Liver (tissue), 9 donors: ENCODE measurements around the gene FNTB. TPM values are rescaled to one million over a fixed set of nuclear protein-coding genes. Genes with fewer than 3 reads are reported as not detected.

Source experiments
- DNase-seq: peaks from one replicate; pipeline ENCODE4 v3.0.0-alpha.2; 2017; ENCODE audit warnings: low spot score
- H3K27ac ChIP-seq, 2 donors: one replicate each; pipeline ENCODE4 v1.7.0; 2013; ENCODE audit warnings: inconsistent platforms in 2 of 2, low read length in 2 of 2, control low read depth in 1 of 2, low read depth in 1 of 2, mild to moderate bottlenecking in 1 of 2
- H3K27me3 ChIP-seq, 4 donors: one replicate each; pipeline versions ENCODE4 v1.6.1 to v1.7.0; 2013; ENCODE audit warnings: low read length in 3 of 4, inconsistent platforms in 1 of 4, mild to moderate bottlenecking in 1 of 4, moderate library complexity in 1 of 4; ENCODE audit not compliant: control insufficient read depth in 4 of 4, insufficient read depth in 4 of 4
- H3K36me3 ChIP-seq, 4 donors: one replicate each; pipeline versions ENCODE4 v1.6.1 to v1.7.0; 2013; ENCODE audit warnings: low read length in 3 of 4, mild to moderate bottlenecking in 3 of 4, low read depth in 1 of 4, moderate library complexity in 1 of 4; ENCODE audit not compliant: control insufficient read depth in 4 of 4, insufficient read depth in 3 of 4
- H3K4me1 ChIP-seq, 4 donors: one replicate each; pipeline versions ENCODE4 v1.6.1 to v1.7.0; 2013; ENCODE audit warnings: low read length in 3 of 4, mild to moderate bottlenecking in 3 of 4, moderate library complexity in 1 of 4; ENCODE audit not compliant: control insufficient read depth in 4 of 4, insufficient read depth in 4 of 4
- H3K4me3 ChIP-seq, 3 donors: one replicate each; pipeline versions ENCODE4 v1.6.1 to v1.7.0; 2013; ENCODE audit warnings: low read length in 3 of 3, control low read depth in 1 of 3, low read depth in 1 of 3, mild to moderate bottlenecking in 1 of 3
- H3K9ac ChIP-seq, 2 donors: one replicate each; pipeline ENCODE4 v1.7.0; 2013; ENCODE audit warnings: low read length in 2 of 2, mild to moderate bottlenecking in 2 of 2, moderate library complexity in 2 of 2, control low read depth in 1 of 2, low read depth in 1 of 2
- H3K9me3 ChIP-seq, 4 donors: one replicate each; pipeline versions ENCODE4 v1.6.1 to v1.7.0; 2013; ENCODE audit warnings: low read length in 3 of 4; ENCODE audit not compliant: control insufficient read depth in 4 of 4
- EGR1 ChIP-seq, 2 donors: IDR thresholded peaks; 2 replicates each; pipeline ENCODE4 v1.6.1; 2016 to 2018; ENCODE audit warnings: antibody characterized with exemption in 2 of 2, low read depth in 2 of 2
- FOXA1 ChIP-seq: IDR thresholded peaks from 2 replicates; pipeline ENCODE4 v1.6.1; 2016; ENCODE audit warnings: antibody characterized with exemption
- FOXA2 ChIP-seq: IDR thresholded peaks from 2 replicates; pipeline ENCODE4 v1.6.1; 2016; ENCODE audit warnings: antibody characterized with exemption
- GABPA ChIP-seq, 2 donors: IDR thresholded peaks in 1 of 2; conservative IDR thresholded peaks in 1 of 2; 2 replicates each; pipeline ENCODE4 v1.6.1; 2016; ENCODE audit warnings: antibody characterized with exemption in 2 of 2, mild to moderate bottlenecking in 1 of 2, moderate library complexity in 1 of 2
- HNF4A ChIP-seq, 2 donors: conservative IDR thresholded peaks; 2 replicates each; pipeline ENCODE4 v1.6.1; 2016; ENCODE audit warnings: antibody characterized with exemption in 2 of 2, mild to moderate bottlenecking in 2 of 2
- HNF4G ChIP-seq: IDR thresholded peaks from 2 replicates; pipeline ENCODE4 v1.6.1; 2016; ENCODE audit warnings: antibody characterized with exemption
- JUND ChIP-seq, 2 donors: IDR thresholded peaks; 2 replicates each; pipeline ENCODE4 v1.6.1; 2016; ENCODE audit warnings: antibody characterized with exemption in 2 of 2
- NR2F2 ChIP-seq: IDR thresholded peaks from 2 replicates; pipeline ENCODE4 v1.6.1; 2016; ENCODE audit warnings: antibody characterized with exemption
- RAD21 ChIP-seq, 2 donors: IDR thresholded peaks; 2 replicates each; pipeline ENCODE4 v1.6.1; 2016; ENCODE audit warnings: antibody characterized with exemption in 2 of 2, mild to moderate bottlenecking in 2 of 2
- RXRA ChIP-seq, 2 donors: IDR thresholded peaks; 2 replicates each; pipeline ENCODE4 v1.6.1; 2017 to 2018; ENCODE audit warnings: antibody characterized with exemption in 2 of 2, mild to moderate bottlenecking in 1 of 2
- SP1 ChIP-seq: IDR thresholded peaks from 2 replicates; pipeline ENCODE4 v1.6.1; 2018; ENCODE audit warnings: antibody characterized with exemption, mild to moderate bottlenecking
- TAF1 ChIP-seq: conservative IDR thresholded peaks from 2 replicates; pipeline ENCODE4 v1.6.1; 2016; ENCODE audit warnings: antibody characterized with exemption, mild to moderate bottlenecking
- YY1 ChIP-seq: IDR thresholded peaks from 2 replicates; pipeline ENCODE4 v1.6.1; 2016; ENCODE audit warnings: antibody characterized with exemption, mild to moderate bottlenecking
- WGBS: extraction: QIAGEN DNeasy Blood & Tissue Kit; methylation state at CpG from one replicate; pipeline ENCODE4 v1.1.7; 2013; 5-methylcytosine and 5-hydroxymethylcytosine counted together
- polyA plus RNA-seq, 2 donors: library from polyadenylated mRNA; stranded (reverse) in 1 of 2; unstranded in 1 of 2; fragments of 200-250 nt in 1 of 2; fragments of >200 nt in 1 of 2; fragmentation: Nextera tagmentation in 1 of 2; extraction: Ambion mirVana in 1 of 2; gene quantifications; one replicate each; pipeline versions ENCODE4 v1.2.1 to v1.2.3, GENCODE V29; 2013 to 2015
- total RNA-seq, 2 donors: library from RNA; depleted of rRNA; stranded (reverse); fragments of >200 nt; gene quantifications; one replicate each; pipeline ENCODE4 v1.2.3, GENCODE V29; 2014
- TF ChIP-seq, protein P1 (sequence below): IDR thresholded peaks from 2 replicates; pipeline ENCODE4 v1.6.1; 2016; ENCODE audit warnings: antibody characterized with exemption, mild to moderate bottlenecking
- TF ChIP-seq, protein P2 (sequence below): IDR thresholded peaks from 2 replicates; pipeline ENCODE4 v1.6.1; 2016; ENCODE audit warnings: antibody characterized with exemption
- TF ChIP-seq, protein P3 (sequence below): IDR thresholded peaks from 2 replicates; pipeline ENCODE4 v1.6.1; 2016; ENCODE audit warnings: antibody characterized with exemption
- TF ChIP-seq, protein P4 (sequence below): fragments of 150-350 bp; IDR thresholded peaks from 2 replicates; pipeline ENCODE4 v1.5.1; 2017; ENCODE audit warnings: improper control_type of control experiment, low read depth, low read length; ENCODE audit not compliant: missing input control
- TF ChIP-seq, protein P5 (sequence below): IDR thresholded peaks from 2 replicates; pipeline ENCODE4 v1.6.1; 2016; ENCODE audit warnings: antibody characterized with exemption
- donor health status: healthy.
- donor health status: healthy.
- donor health status: healthy.
- donor health status: healthy.
- donor health status: healthy.

FNTB gene
- total and polyA plus RNA-seq, 4 donors, result 6.3 to 17.2 (median 9.0) TPM

DNA sequence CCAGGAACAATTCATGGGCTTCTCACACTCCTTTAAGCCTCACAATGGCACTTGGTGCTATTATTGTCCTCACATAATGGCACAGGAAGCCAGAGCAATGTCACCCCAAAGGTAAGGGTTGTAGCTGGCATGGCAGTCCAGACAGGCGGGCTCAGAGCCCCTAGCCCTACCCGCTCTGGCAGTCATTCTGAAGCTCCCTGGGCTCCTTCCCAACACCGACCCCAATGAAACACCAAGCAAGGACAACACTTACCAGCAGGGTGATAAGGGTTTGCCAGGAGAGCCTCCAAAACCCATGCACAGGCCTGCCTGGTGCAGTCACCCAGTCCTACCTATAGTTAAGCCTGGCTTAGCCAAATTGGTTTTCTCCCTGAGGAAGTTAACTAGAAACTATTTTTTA is 84.8 kb downstream of the FNTB start (continued):
- TF ChIP-seq, protein P1, sequence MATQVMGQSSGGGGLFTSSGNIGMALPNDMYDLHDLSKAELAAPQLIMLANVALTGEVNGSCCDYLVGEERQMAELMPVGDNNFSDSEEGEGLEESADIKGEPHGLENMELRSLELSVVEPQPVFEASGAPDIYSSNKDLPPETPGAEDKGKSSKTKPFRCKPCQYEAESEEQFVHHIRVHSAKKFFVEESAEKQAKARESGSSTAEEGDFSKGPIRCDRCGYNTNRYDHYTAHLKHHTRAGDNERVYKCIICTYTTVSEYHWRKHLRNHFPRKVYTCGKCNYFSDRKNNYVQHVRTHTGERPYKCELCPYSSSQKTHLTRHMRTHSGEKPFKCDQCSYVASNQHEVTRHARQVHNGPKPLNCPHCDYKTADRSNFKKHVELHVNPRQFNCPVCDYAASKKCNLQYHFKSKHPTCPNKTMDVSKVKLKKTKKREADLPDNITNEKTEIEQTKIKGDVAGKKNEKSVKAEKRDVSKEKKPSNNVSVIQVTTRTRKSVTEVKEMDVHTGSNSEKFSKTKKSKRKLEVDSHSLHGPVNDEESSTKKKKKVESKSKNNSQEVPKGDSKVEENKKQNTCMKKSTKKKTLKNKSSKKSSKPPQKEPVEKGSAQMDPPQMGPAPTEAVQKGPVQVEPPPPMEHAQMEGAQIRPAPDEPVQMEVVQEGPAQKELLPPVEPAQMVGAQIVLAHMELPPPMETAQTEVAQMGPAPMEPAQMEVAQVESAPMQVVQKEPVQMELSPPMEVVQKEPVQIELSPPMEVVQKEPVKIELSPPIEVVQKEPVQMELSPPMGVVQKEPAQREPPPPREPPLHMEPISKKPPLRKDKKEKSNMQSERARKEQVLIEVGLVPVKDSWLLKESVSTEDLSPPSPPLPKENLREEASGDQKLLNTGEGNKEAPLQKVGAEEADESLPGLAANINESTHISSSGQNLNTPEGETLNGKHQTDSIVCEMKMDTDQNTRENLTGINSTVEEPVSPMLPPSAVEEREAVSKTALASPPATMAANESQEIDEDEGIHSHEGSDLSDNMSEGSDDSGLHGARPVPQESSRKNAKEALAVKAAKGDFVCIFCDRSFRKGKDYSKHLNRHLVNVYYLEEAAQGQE, result no peak
- no peak for TF ChIP-seq RXRA (IDR thresholded peaks at IDR 0.05)
- TF ChIP-seq FOXA1, result no peak
- no peak for TF ChIP-seq SP1
- no peak for TF ChIP-seq YY1
- TF ChIP-seq, protein P2, sequence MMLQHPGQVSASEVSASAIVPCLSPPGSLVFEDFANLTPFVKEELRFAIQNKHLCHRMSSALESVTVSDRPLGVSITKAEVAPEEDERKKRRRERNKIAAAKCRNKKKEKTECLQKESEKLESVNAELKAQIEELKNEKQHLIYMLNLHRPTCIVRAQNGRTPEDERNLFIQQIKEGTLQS, result no peak
- TF ChIP-seq, protein P3, sequence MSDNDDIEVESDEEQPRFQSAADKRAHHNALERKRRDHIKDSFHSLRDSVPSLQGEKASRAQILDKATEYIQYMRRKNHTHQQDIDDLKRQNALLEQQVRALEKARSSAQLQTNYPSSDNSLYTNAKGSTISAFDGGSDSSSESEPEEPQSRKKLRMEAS, result no peak
- no peak for TF ChIP-seq TAF1
- TF ChIP-seq GABPA (IDR thresholded peaks at IDR 0.05 in 1 of 2, conservative IDR thresholded peaks at IDR 0.05 in 1 of 2), result no peak
- no peak for TF ChIP-seq EGR1 (IDR thresholded peaks at IDR 0.05; ENCODE audit: low read depth in 2 of 2)

DNA sequence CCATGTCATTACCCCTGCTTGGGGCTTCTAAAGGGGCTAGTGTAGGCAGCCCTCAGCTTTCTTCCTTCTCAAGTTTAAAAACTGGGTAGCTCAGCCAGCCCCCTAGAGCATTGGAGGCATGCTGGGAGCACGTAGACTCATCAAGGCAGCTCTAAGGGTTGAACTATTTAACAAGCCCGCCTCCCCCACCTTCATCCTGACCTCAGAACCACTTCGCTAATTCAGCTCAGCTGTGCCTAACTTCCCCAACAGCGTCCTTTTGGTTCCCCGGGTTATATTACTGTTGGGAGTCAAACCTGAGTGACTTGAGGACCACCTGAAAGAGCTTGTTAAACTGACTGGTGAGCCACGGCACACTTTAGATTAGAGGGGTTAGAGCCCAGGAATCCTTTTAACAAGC is 85.6 kb downstream of the FNTB start:
- no peaks in the 10 kb centered on the region for H3K9me3 ChIP-seq
- H3K27ac ChIP-seq, result no peak overlapping the region
- peaks cover 0 to 8% (median under 1%) of the 10 kb centered on the region in 4 donors for H3K4me1 ChIP-seq
- H3K27me3 ChIP-seq, result no peaks in the 10 kb centered on the region
- H3K4me3 ChIP-seq, result no peak overlapping the region
- no peak for DNase-seq
- H3K36me3 ChIP-seq, result peaks cover 0 to 37% (median 15%) of the 10 kb centered on the region in 4 donors
- TF ChIP-seq, protein P1, result no peak
- TF ChIP-seq JUND (IDR thresholded peaks at IDR 0.05), result no peak
- TF ChIP-seq, protein P4, sequence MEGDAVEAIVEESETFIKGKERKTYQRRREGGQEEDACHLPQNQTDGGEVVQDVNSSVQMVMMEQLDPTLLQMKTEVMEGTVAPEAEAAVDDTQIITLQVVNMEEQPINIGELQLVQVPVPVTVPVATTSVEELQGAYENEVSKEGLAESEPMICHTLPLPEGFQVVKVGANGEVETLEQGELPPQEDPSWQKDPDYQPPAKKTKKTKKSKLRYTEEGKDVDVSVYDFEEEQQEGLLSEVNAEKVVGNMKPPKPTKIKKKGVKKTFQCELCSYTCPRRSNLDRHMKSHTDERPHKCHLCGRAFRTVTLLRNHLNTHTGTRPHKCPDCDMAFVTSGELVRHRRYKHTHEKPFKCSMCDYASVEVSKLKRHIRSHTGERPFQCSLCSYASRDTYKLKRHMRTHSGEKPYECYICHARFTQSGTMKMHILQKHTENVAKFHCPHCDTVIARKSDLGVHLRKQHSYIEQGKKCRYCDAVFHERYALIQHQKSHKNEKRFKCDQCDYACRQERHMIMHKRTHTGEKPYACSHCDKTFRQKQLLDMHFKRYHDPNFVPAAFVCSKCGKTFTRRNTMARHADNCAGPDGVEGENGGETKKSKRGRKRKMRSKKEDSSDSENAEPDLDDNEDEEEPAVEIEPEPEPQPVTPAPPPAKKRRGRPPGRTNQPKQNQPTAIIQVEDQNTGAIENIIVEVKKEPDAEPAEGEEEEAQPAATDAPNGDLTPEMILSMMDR, result no peak
- TF ChIP-seq, protein P5, sequence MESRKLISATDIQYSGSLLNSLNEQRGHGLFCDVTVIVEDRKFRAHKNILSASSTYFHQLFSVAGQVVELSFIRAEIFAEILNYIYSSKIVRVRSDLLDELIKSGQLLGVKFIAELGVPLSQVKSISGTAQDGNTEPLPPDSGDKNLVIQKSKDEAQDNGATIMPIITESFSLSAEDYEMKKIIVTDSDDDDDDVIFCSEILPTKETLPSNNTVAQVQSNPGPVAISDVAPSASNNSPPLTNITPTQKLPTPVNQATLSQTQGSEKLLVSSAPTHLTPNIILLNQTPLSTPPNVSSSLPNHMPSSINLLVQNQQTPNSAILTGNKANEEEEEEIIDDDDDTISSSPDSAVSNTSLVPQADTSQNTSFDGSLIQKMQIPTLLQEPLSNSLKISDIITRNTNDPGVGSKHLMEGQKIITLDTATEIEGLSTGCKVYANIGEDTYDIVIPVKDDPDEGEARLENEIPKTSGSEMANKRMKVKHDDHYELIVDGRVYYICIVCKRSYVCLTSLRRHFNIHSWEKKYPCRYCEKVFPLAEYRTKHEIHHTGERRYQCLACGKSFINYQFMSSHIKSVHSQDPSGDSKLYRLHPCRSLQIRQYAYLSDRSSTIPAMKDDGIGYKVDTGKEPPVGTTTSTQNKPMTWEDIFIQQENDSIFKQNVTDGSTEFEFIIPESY, result no peak
- no peak for TF ChIP-seq EGR1 (IDR thresholded peaks at IDR 0.05; ENCODE audit: low read depth in 2 of 2)
- TF ChIP-seq, protein P3, result no peak
- no peak for TF ChIP-seq HNF4A (conservative IDR thresholded peaks at IDR 0.05)
- no peak for TF ChIP-seq FOXA2
- no peak for TF ChIP-seq NR2F2
- no peak for TF ChIP-seq RAD21 (IDR thresholded peaks at IDR 0.05)
- no peak for TF ChIP-seq FOXA1
- TF ChIP-seq TAF1, result no peak
- no peak for TF ChIP-seq YY1
- no peak for TF ChIP-seq RXRA (IDR thresholded peaks at IDR 0.05)
- TF ChIP-seq GABPA (IDR thresholded peaks at IDR 0.05 in 1 of 2, conservative IDR thresholded peaks at IDR 0.05 in 1 of 2), result no peak
- TF ChIP-seq SP1, result no peak
- TF ChIP-seq, protein P2, result no peak
- TF ChIP-seq HNF4G, result no peak
- H3K9ac ChIP-seq, result no peak overlapping the region
- WGBS, result 91% methylated on average over 6 of the region's 6 CpGs
